AG04450 (cell line): Measurements from ENCODE around the gene PEX3. TPM values are rescaled to one million over a fixed set of nuclear protein-coding genes. Genes with fewer than 3 reads are reported as not detected.

Experiments
- CTCF ChIA-PET: fragments of 300-600, 350-600 bp; formaldehyde crosslinking; extraction: SDS; loops from one replicate; lab custom pipeline; 2022; ENCODE audit warnings: antibody characterized with exemption, inconsistent platforms; lab: Charles Lee
- POLR2A ChIA-PET: fragments of 350-600 bp; formaldehyde crosslinking; extraction: SDS; loops from one replicate; lab custom pipeline; 2021; ENCODE audit warnings: antibody characterized with exemption, inconsistent platforms; lab: Yijun Ruan, JAX
- DNase-seq: peaks from one replicate; pipeline ENCODE4 v3.0.0-alpha.2; 2011; ENCODE audit warnings: low read depth, low spot score
- H3K27ac ChIP-seq: one replicate; pipeline ENCODE4 v1.5.1; 2012; ENCODE audit warnings: low read depth, low read length, control low read depth
- H3K27me3 ChIP-seq: one replicate; pipeline ENCODE4 v1.6.0; 2012; ENCODE audit warnings: low read length; ENCODE audit not compliant: control insufficient read depth, insufficient read depth
- H3K4me3 ChIP-seq: 2 replicates; pipeline ENCODE4 v1.5.1; 2011; ENCODE audit warnings: mild to moderate bottlenecking, low read depth, low read length, control low read depth
- H3K9me3 ChIP-seq: 2 replicates; pipeline ENCODE4 v1.5.1; 2012; ENCODE audit warnings: low read length; ENCODE audit not compliant: control insufficient read depth, insufficient read depth
- CTCF ChIP-seq: IDR thresholded peaks from 2 replicates; pipeline ENCODE4 v1.5.1; 2011; ENCODE audit warnings: low read depth, low read length, control low read depth, inconsistent platforms
- polyA plus RNA-seq: library from polyadenylated mRNA; depleted of rRNA; stranded (reverse); fragments of >200 nt; gene quantifications from 2 replicates; pipeline ENCODE4 v1.2.3, GENCODE V29; 2011

The PEX3 gene
- polyA plus RNA-seq, 1 experiment = 30.9 TPM

GRCh38 chr6:143405373-143406154, 45.0 kb upstream of the PEX3 start:
- no peak overlapping the region for H3K4me3 ChIP-seq
- TF ChIP-seq CTCF = no peak
- no peaks in the 10 kb centered on the region for H3K27me3 ChIP-seq
- ChIA-PET POLR2A (no interaction called here), CTCF (interaction anchor here (0.5 to 0.9 kb wide), 3 partner anchors 72 to 713 kb away, joined by 3 to 5 read pairs (median 4); no protein-coding TSS in a partner anchor)
- DNase-seq = no peak
- H3K27ac ChIP-seq = no peak overlapping the region
- H3K9me3 ChIP-seq = no peaks in the 10 kb centered on the region; the same call in 1 of the 2 replicates

DNA sequence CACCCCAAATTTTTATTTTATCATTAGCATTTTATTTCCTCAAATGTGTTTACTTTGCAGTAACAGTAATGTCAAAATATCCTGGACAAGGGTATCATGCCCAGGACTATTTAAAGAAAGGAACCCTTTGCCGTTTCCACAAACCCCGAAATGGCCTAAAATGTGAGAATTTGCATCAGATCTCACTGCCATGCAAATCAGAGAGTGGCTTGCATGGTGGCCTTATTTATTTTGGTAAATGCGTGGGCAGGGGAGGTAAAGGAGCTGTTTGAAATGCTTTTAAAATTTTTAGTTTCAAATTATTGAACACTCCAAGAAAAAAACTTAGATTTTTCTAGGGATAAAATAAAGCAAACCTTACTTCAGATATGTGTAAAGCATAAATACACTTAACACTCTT, 43.9 kb upstream of the PEX3 start:
- Histone ChIP-seq H3K9me3 (no peaks in the 10 kb centered on the region; the same call in 1 of the 2 replicates), H3K27me3 (no peaks in the 10 kb centered on the region), H3K27ac (no peak overlapping the region), H3K4me3 (no peak overlapping the region)
- ChIA-PET CTCF (no interaction called here), POLR2A (no interaction called here)
- no peak for DNase-seq
- TF ChIP-seq CTCF = no peak

GRCh38 chr6:143408151-143408786, 42.3 kb upstream of the PEX3 start:
- POLR2A ChIA-PET = no interaction called here
- no peak for TF ChIP-seq CTCF
- CTCF ChIA-PET = no interaction called here
- DNase-seq = no peak
- H3K27me3 ChIP-seq = no peaks in the 10 kb centered on the region
- H3K27ac ChIP-seq = no peak overlapping the region
- H3K9me3 ChIP-seq = no peaks in the 10 kb centered on the region; the same call in 1 of the 2 replicates
- no peak overlapping the region for H3K4me3 ChIP-seq

- no peak for TF ChIP-seq CTCF
- Histone ChIP-seq H3K27me3 (no peaks in the 10 kb centered on the region), H3K9me3 (no peaks in the 10 kb centered on the region; the same call in 1 of the 2 replicates), H3K4me3 (no peak overlapping the region), H3K27ac (no peak overlapping the region)
- ChIA-PET CTCF (no interaction called here), POLR2A (no interaction called here)
- DNase-seq = no peak
Observed at GRCh38 chr6:143408787-143409162, 41.8 kb upstream of the PEX3 start.

- POLR2A ChIA-PET = interaction anchor here (0.7 kb wide), 1 partner anchor 15 kb away, joined by 8 read pairs; no protein-coding TSS in a partner anchor
- DNase-seq = no peak
- TF ChIP-seq CTCF = no peak
- CTCF ChIA-PET = interaction anchor here (0.6 to 1.9 kb wide), 3 partner anchors 17 to 884 kb away, joined by 3 to 7 read pairs (median 3); no protein-coding TSS in a partner anchor
- no peaks in the 10 kb centered on the region for H3K27me3 ChIP-seq
- H3K4me3 ChIP-seq = no peak overlapping the region
- H3K9me3 ChIP-seq = no peaks in the 10 kb centered on the region; the same call in 1 of the 2 replicates
- H3K27ac ChIP-seq = no peak overlapping the region
Observed at GRCh38 chr6:143410859-143411270, 39.7 kb upstream of the PEX3 start.
